Ishikawa (cell line): Measurements from ENCODE around the gene ZP1.
A peak's percentile ranks its signal among the peaks of the same experiment; 100 is the strongest.

ENCODE experiments used
- CEBPB ChIP-seq: IDR thresholded peaks from 2 replicates; pipeline ENCODE4 v1.6.1; 2012
- CREB1 ChIP-seq: IDR thresholded peaks from 2 replicates; pipeline ENCODE4 v1.6.1; 2012; ENCODE audit warnings: low read depth
- EGR1 ChIP-seq: IDR thresholded peaks from 2 replicates; pipeline ENCODE4 v1.6.1; 2012
- EP300 ChIP-seq: IDR thresholded peaks from 2 replicates; pipeline ENCODE4 v1.6.1; 2012; ENCODE audit warnings: borderline replicate concordance
- FOXM1 ChIP-seq: IDR thresholded peaks from 2 replicates; pipeline ENCODE4 v1.6.1; 2012; ENCODE audit warnings: low read depth, borderline replicate concordance
- MAX ChIP-seq: IDR thresholded peaks from 2 replicates; pipeline ENCODE4 v1.6.1; 2012
- NFIC ChIP-seq: IDR thresholded peaks from 2 replicates; pipeline ENCODE4 v1.6.1; 2012
- RAD21 ChIP-seq: IDR thresholded peaks from 2 replicates; pipeline ENCODE4 v1.6.1; 2012; ENCODE audit warnings: low read depth
- REST ChIP-seq: IDR thresholded peaks from 2 replicates; pipeline ENCODE4 v1.6.1; 2012; ENCODE audit warnings: low read depth, mild to moderate bottlenecking
- TAF1 ChIP-seq: IDR thresholded peaks from 2 replicates; pipeline ENCODE4 v1.6.1; 2012; ENCODE audit warnings: low read depth, mild to moderate bottlenecking
- TCF12 ChIP-seq: IDR thresholded peaks from 2 replicates; pipeline ENCODE4 v1.6.1; 2012; ENCODE audit warnings: low read depth
- TEAD4 ChIP-seq: IDR thresholded peaks from 2 replicates; pipeline ENCODE4 v1.6.1; 2012
- USF1 ChIP-seq: IDR thresholded peaks from 2 replicates; pipeline ENCODE4 v1.6.1; 2012
- YY1 ChIP-seq: IDR thresholded peaks from 2 replicates; pipeline ENCODE4 v1.6.1; 2012; ENCODE audit warnings: low read depth
- ZBTB7A ChIP-seq: IDR thresholded peaks from 2 replicates; pipeline ENCODE4 v1.6.1; 2012; ENCODE audit warnings: low read depth

The ZP1 gene

GRCh38 chr11:60897496-60897895, 30.2 kb downstream of the ZP1 start:
- no peak for TF ChIP-seq CREB1
- no peak for TF ChIP-seq FOXM1
- TF ChIP-seq REST: no peak
- no peak for TF ChIP-seq TAF1
- TF ChIP-seq EP300: no peak
- no peak for TF ChIP-seq EGR1
- no peak for TF ChIP-seq TEAD4
- no peak for TF ChIP-seq ZBTB7A
- TF ChIP-seq USF1: no peak
- TF ChIP-seq MAX: no peak
- no peak for TF ChIP-seq TCF12
- no peak for TF ChIP-seq RAD21
- no peak for TF ChIP-seq YY1
- TF ChIP-seq NFIC: no peak

GRCh38 chr11:60899046-60899936, 31.9 kb downstream of the ZP1 start:
- TF ChIP-seq EP300 (no peak), RAD21 (peak; percentile 53), EGR1 (no peak)

GRCh38 chr11:60899977-60900376, 32.6 kb downstream of the ZP1 start:
- TF ChIP-seq MAX (no peak), RAD21 (no peak), CEBPB (no peak), CREB1 (no peak), TCF12 (no peak), TAF1 (no peak), FOXM1 (no peak), EGR1 (no peak), TEAD4 (no peak), EP300 (no peak), USF1 (no peak), REST (no peak), ZBTB7A (no peak), YY1 (no peak), NFIC (no peak)

GRCh38 chr11:60900673-60901404, 33.5 kb downstream of the ZP1 start:
- TF ChIP-seq REST: peak; percentile 46; the same call in 1 of the 2 replicates
- TF ChIP-seq EP300: no peak
